SKM-1 treated with dmso at 0.1 percent for 144 hours (cell line): ENCODE results near the gene CCDC91.

Source experiments
- DNase-seq: peaks from one replicate; lab custom pipeline; 2025; ENCODE audit not compliant: unreplicated experiment; lab: John Stamatoyannopoulos, UW

CCDC91 gene

GRCh38 chr12:28513983-28514382 lies 323.7 kb downstream of the CCDC91 start:
- no peak for DNase-seq

GRCh38 chr12:28517101-28517500 lies 326.8 kb downstream of the CCDC91 start:
- DNase-seq: no peak

- no peak for DNase-seq
Observed at GRCh38 chr12:28527631-28528249, 337.5 kb downstream of the CCDC91 start.

GRCh38 chr12:28535216-28535615 lies 345.0 kb downstream of the CCDC91 start:
- no peak for DNase-seq

DNA sequence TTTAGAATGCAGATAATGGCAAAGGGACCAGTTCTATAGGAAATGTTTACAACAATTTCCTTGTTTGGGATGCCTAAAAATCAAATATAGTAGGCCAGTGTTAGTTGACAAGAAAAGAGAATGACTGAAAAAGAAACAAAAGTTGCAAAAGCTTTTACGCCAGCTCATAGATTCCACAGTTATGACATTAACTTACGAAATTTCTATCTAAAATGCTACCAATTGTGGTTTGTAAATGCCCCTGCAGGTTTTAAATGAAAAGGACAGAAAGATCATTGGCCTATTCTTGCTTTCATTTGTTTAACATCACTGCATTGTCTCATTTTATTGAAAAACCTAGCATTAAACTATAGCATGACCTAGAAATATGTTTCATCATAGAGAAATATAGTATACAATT lies 345.8 kb downstream of the CCDC91 start:
- no peak for DNase-seq

- DNase-seq: no peak
Observed at GRCh38 chr12:28537474-28537873, 347.2 kb downstream of the CCDC91 start.

GRCh38 chr12:28539691-28540323 lies 349.6 kb downstream of the CCDC91 start:
- DNase-seq: no peak

GRCh38 chr12:28540324-28540714 lies 350.1 kb downstream of the CCDC91 start:
- DNase-seq: no peak

DNA sequence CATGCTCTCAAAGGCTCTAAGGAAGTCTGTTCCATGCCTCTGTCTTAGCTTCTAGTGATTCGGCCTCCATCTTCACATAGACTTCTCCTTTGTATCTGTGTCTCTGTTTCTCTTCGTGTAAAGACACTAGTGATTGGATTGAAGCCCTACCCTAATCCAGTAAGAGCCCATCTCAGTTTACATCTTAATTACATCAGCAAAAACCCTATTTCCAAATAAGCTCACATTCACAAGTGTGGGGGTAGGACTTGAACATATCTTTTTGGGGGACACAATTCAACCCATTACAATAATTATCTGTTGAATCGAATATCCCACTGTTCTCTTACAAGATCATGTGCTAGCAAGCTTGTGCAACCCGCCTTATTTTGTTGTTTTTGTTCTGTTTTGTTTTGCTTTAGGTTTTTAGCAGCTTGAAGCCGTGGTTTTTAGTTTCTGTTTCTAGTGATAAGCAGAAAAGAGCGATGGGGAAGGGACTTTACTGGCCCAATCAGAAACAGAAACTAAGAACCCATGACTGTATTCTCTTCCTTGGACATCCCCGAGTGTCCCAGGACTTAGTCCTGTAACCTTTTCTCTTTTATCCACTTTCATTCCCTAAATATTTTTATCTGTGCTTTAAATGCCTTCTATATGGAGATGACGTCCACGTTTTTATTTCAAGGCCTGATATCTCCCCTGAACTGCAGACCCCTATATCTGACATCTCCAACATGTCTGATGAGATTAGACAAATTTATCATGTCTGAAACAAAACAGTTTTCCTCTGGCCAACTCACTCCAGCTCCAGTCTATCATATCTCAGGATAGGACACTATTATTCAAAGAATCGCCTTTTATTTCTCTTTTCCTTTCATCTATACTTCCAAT lies 353.0 kb downstream of the CCDC91 start:
- no peak for DNase-seq

GRCh38 chr12:28550757-28551704 lies 360.8 kb downstream of the CCDC91 start:
- no peak for DNase-seq

GRCh38 chr12:28552251-28552970 lies 362.2 kb downstream of the CCDC91 start:
- DNase-seq: no peak

DNA sequence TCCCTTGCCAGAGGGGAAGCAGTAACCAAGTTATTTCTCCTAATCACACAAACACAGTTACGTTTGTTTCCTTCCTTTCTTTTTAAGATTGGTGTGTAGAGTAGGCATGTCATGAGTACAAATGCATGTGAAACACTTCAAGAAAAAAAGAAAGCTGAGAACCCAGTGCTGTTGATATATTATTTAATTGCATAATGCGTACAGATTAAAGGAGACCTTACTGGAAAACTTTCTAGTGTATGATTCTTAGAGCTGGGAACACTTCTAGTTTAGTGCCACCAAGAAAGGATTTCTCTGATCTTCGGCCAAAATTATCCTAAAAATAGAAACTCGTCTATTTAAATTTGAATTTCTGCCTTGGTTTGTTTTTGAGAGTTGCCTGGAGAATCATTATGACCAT lies 365.5 kb downstream of the CCDC91 start:
- DNase-seq: no peak

DNA sequence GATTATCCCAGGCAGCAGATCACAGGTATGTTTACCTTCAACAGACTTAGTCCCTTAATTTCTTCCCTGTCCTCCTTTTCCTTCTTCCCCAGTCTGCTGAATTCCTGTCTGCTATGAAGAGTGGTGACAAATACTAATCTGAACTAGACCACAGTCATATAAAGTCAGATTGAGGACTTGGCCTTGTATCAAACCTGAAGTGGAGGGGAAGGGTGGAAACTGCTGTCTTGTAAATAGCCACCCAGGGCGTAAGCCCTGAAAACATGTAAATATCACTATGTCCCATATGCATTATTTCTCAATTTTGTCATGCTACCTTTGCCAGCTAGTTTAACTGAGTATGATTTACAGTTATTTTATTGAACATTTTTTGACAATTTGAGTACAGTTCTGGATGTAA lies 368.0 kb downstream of the CCDC91 start:
- DNase-seq: no peak

GRCh38 chr12:28563286-28563685 lies 373.0 kb downstream of the CCDC91 start:
- DNase-seq: no peak

DNA sequence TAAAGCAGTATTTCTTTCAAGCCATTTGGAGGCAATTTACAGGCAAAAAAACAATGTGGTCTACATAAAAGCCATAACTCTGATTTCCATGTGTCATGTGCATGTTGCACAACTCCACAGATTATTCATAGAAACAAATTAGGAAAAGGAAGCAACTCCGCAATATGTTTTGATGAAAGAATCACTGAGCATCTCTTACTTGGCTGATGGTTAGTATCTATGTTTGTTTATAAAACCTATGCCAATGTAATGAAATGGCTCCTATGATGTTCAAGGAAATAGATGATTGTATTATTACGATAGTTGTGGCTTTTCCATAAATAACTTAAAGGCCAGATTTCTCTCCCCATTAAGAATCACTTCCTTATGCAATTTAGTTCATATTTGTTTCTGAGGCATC lies 373.7 kb downstream of the CCDC91 start:
- DNase-seq: no peak

DNA sequence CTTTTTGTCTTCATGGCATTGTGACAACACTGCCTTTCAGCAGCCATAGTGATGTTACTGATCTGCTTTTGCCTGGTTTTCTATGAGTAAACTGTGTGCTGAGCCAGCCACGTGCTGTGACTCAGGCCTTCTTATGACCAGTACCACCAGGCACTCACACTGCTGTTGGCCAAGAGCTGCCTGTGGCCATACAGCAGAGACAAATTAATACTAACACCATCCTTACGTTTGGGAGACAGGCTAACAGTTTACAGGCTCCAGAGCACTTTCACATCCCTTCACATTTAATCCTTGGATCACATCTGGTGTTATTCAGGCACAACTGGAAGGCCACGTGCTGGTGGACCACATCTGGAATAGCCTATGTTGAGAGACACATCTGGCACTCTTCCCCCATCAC lies 377.9 kb downstream of the CCDC91 start:
- no peak for DNase-seq

DNA sequence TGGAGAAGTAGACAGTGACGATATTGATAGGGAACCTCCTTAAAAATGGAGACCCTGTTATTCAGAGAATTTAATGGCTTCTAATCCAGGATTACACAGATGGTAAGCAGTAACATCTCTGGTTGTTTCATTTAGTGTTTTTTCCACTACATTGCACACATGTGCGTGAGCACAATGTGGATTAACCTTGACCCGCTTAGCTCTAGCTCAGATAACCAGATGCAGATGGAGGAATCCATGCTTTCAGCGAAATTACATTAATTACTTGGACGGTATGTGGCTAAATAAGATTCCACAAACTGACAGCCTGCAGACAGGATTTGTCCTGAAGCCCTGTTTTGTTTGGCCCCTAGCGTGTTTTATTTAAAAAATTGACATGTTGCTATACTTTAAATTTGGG lies 378.4 kb downstream of the CCDC91 start:
- no peak for DNase-seq

GRCh38 chr12:28569698-28570411 lies 379.6 kb downstream of the CCDC91 start:
- DNase-seq: no peak

DNA sequence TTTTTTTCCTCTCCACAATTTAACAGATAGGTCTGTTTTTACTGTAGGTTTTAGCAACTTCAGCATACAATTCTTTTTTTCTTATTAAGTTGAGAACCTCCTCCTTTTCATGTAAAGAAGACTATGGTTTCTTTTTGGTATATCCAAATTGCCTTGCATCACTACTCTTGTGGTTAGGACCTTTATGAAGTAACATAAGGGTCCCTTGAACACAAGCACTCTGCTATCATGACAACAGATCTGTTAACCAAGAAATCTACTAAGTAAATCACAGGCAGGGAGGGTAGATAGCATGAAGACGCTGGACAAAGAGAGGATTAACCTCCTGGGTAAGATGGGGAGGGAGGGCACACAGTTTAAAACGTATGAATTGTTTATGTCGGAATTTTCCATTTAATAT lies 380.6 kb downstream of the CCDC91 start:
- DNase-seq: no peak
